ENCODE data around the gene EFHC1. TPM values are rescaled to one million over a fixed set of nuclear protein-coding genes. Genes with fewer than 3 reads are reported as not detected.

Gene EFHC1, protein sequence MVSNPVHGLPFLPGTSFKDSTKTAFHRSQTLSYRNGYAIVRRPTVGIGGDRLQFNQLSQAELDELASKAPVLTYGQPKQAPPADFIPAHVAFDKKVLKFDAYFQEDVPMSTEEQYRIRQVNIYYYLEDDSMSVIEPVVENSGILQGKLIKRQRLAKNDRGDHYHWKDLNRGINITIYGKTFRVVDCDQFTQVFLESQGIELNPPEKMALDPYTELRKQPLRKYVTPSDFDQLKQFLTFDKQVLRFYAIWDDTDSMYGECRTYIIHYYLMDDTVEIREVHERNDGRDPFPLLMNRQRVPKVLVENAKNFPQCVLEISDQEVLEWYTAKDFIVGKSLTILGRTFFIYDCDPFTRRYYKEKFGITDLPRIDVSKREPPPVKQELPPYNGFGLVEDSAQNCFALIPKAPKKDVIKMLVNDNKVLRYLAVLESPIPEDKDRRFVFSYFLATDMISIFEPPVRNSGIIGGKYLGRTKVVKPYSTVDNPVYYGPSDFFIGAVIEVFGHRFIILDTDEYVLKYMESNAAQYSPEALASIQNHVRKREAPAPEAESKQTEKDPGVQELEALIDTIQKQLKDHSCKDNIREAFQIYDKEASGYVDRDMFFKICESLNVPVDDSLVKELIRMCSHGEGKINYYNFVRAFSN
- 7.2 and 11.7 TPM in 2 replicates for total RNA-seq

GRCh38 chr6:52419809-52420667, at the start of gene EFHC1:
EFHC1 (plus strand) TSS chr6:52420342; CDS start chr6:52420411, 69 bp downstream.

Other genes with a start within 250 kb of the EFHC1 start
- gene IL17A, start 234.0 kb upstream of the EFHC1 start, total RNA-seq, result not detected in 2 replicates
- not detected in 2 replicates for gene IL17F, start 175.8 kb upstream of the EFHC1 start, total RNA-seq
- 38.3 and 109 TPM in 2 replicates for gene MCM3, start 135.6 kb upstream of the EFHC1 start, total RNA-seq
- 3.5 and 3.6 TPM in 2 replicates for gene PAQR8, start 58.2 kb upstream of the EFHC1 start, total RNA-seq
- 12.0 and 14.8 TPM in 2 replicates for gene TRAM2, start 156.7 kb downstream of the EFHC1 start, total RNA-seq

Data from hair follicular keratinocyte (primary cell).